Stimulated activated CD8-positive, alpha-beta memory T cell treated with anti-CD3 and anti-CD28 coated beads, Interleukin-12 subunit alpha, Interleukin-12 subunit beta, amount 100 ng/mL, for 1 hour (primary cell): ENCODE results near the gene SELENON.

Experiments used
- DNase-seq: peaks from one replicate; pipeline ENCODE4 v3.0.0-alpha.2; 2020; ENCODE audit warnings: low read depth

The SELENON gene

GRCh38 chr1:25795211-25795610 lies 4.8 kb upstream of the SELENON start:
- DNase-seq, result no peak

GRCh38 chr1:25795946-25796810 lies 3.8 kb upstream of the SELENON start:
- DNase-seq, result no peak

- peak; percentile 71 for DNase-seq
These were observed 3.1 kb upstream of the SELENON start for GRCh38 chr1:25796811-25797458.

GRCh38 chr1:25797939-25798338 lies 2.1 kb upstream of the SELENON start:
- no peak for DNase-seq

- DNase-seq, result no peak
These were observed 1.2 kb upstream of the SELENON start for GRCh38 chr1:25798666-25799351.

- no peak for DNase-seq
These were observed 550 bp upstream of the SELENON start for GRCh38 chr1:25799352-25799934.

- no peak for DNase-seq
These were observed 847 bp downstream of the SELENON start for GRCh38 chr1:25800703-25801377.

- no peak for DNase-seq
These were observed 2.9 kb downstream of the SELENON start for GRCh38 chr1:25802915-25803314.

GRCh38 chr1:25803368-25803767 lies 3.4 kb downstream of the SELENON start:
- DNase-seq, result no peak

- no peak for DNase-seq
These were observed 4.4 kb downstream of the SELENON start for GRCh38 chr1:25804244-25804963.

GRCh38 chr1:25804964-25805862 lies 5.2 kb downstream of the SELENON start:
- no peak for DNase-seq

- no peak for DNase-seq
These were observed 5.9 kb downstream of the SELENON start for GRCh38 chr1:25805863-25806225.

- DNase-seq, result no peak
These were observed 6.4 kb downstream of the SELENON start for GRCh38 chr1:25806418-25806817.

- DNase-seq, result no peak
These were observed 7.7 kb downstream of the SELENON start for GRCh38 chr1:25807480-25808390.

GRCh38 chr1:25808481-25809244 lies 8.7 kb downstream of the SELENON start:
- no peak for DNase-seq

GRCh38 chr1:25809283-25809926 lies 9.4 kb downstream of the SELENON start:
- no peak for DNase-seq

- no peak for DNase-seq
These were observed 9.9 kb downstream of the SELENON start for GRCh38 chr1:25809929-25810328.
